ENCODE results near the gene PGD.

PGD gene

GRCh38 chr1:10450156-10450814, 51.4 kb downstream of the PGD start:
- Histone ChIP-seq H3K9me3 (ENCODE audit: control insufficient read depth, insufficient read depth, low read depth, low read length) (no peaks in the 10 kb centered on the region), H3K27ac (ENCODE audit: extremely low read depth, low read depth, low read length) (no peak overlapping the region), H3K4me3 (ENCODE audit: low read depth, low read length) (no peak overlapping the region), H3K4me1 (ENCODE audit: control insufficient read depth, insufficient read depth, low read length) (no peaks in the 10 kb centered on the region), H3K36me3 (ENCODE audit: control insufficient read depth in 2 of 2, insufficient read depth in 1 of 2, low read length in 2 of 2) (peaks cover 0 to 20% of the 10 kb centered on the region in 2 experiments; a peak in 2 of 3 replicates)
- ChIA-PET CTCF (interaction anchor here (1.2 kb wide), 1 partner anchor 44 kb away, joined by 4 read pairs; no protein-coding TSS in a partner anchor), POLR2A (interaction anchor here (1.0 to 1.1 kb wide), 2 partner anchors 8 to 9 kb away, joined by 3 to 6 read pairs; no protein-coding TSS in a partner anchor)
- TF ChIP-seq ZNF600 (tag by site-specific recombination; IDR thresholded peaks at IDR 0.05): 0 out of 2 replicates have a peak, but pooled peaks have one; percentile 21
- TF ChIP-seq ZNF529 (tag by site-specific recombination; IDR thresholded peaks at IDR 0.05; ENCODE audit: insufficient replicate concordance): no peak
- TF ChIP-seq ZNF132 (tag by site-specific recombination; IDR thresholded peaks at IDR 0.05; ENCODE audit: borderline replicate concordance): no peak
- TF ChIP-seq ZNF701 (tag by site-specific recombination; IDR thresholded peaks at IDR 0.05): no peak
- TF ChIP-seq ZNF580 (tag by site-specific recombination; IDR thresholded peaks at IDR 0.05): no peak
- no peak for TF ChIP-seq ZNF621 (tag by site-specific recombination; IDR thresholded peaks at IDR 0.05)

GRCh38 chr1:10450836-10451235, 52.0 kb downstream of the PGD start:
- TF ChIP-seq ZNF513 (tag by site-specific recombination; IDR thresholded peaks at IDR 0.05): no peak
- TF ChIP-seq ZNF37A (tag by site-specific recombination; IDR thresholded peaks at IDR 0.05): no peak
- TF ChIP-seq TRIM28 (IDR thresholded peaks at IDR 0.05; ENCODE audit: borderline replicate concordance, low read length): no peak
- TF ChIP-seq ZNF26 (tag by site-specific recombination; IDR thresholded peaks at IDR 0.05): no peak
- no peak for TF ChIP-seq ZNF221 (tag by site-specific recombination; IDR thresholded peaks at IDR 0.05; ENCODE audit: borderline replicate concordance)
- no peak for TF ChIP-seq ZNF701 (tag by site-specific recombination; IDR thresholded peaks at IDR 0.05)
- TF ChIP-seq MEIS1 (CRISPR knock-in tag; IDR thresholded peaks at IDR 0.05; ENCODE audit: borderline replicate concordance): no peak
- no peak for TF ChIP-seq ZNF157 (tag by site-specific recombination; IDR thresholded peaks at IDR 0.05)
- no peak for TF ChIP-seq ZBTB6 (tag by site-specific recombination; IDR thresholded peaks at IDR 0.05)
- no peak for TF ChIP-seq ZNF548 (tag by site-specific recombination; IDR thresholded peaks at IDR 0.05)
- Histone ChIP-seq H3K4me3 (ENCODE audit: low read depth, low read length) (no peak overlapping the region), H3K27ac (ENCODE audit: extremely low read depth, low read depth, low read length) (no peak overlapping the region; the same call in 1 of the 2 replicates), H3K4me1 (ENCODE audit: control insufficient read depth, insufficient read depth, low read length) (no peaks in the 10 kb centered on the region), H3K9me3 (ENCODE audit: control insufficient read depth, insufficient read depth, low read depth, low read length) (no peaks in the 10 kb centered on the region), H3K36me3 (ENCODE audit: control insufficient read depth in 2 of 2, insufficient read depth in 1 of 2, low read length in 2 of 2) (peaks cover 0 to 17% of the 10 kb centered on the region in 2 experiments; a peak in 2 of 3 replicates)
- ChIA-PET CTCF (no interaction called here), POLR2A (interaction anchor here (1.1 kb wide), 1 partner anchor 9 kb away, joined by 3 read pairs; no protein-coding TSS in a partner anchor)

GRCh38 chr1:10451287-10451686, 52.4 kb downstream of the PGD start:
- POLR2A ChIA-PET: no interaction called here
- Histone ChIP-seq H3K9me3 (ENCODE audit: control insufficient read depth, insufficient read depth, low read depth, low read length) (no peaks in the 10 kb centered on the region), H3K4me3 (ENCODE audit: low read depth, low read length) (no peak overlapping the region), H3K4me1 (ENCODE audit: control insufficient read depth, insufficient read depth, low read length) (no peaks in the 10 kb centered on the region), H3K27ac (ENCODE audit: extremely low read depth, low read depth, low read length) (no peak overlapping the region), H3K36me3 (ENCODE audit: control insufficient read depth in 2 of 2, insufficient read depth in 1 of 2, low read length in 2 of 2) (peaks cover 0 to 19% of the 10 kb centered on the region in 2 experiments; a peak in 2 of 3 replicates)
- no peak for TF ChIP-seq ZBTB6 (tag by site-specific recombination; IDR thresholded peaks at IDR 0.05)
- TF ChIP-seq ZNF335 (tag by site-specific recombination; conservative IDR thresholded peaks at IDR 0.05): no peak
- no peak for TF ChIP-seq ZNF394 (tag by site-specific recombination; IDR thresholded peaks at IDR 0.05; ENCODE audit: borderline replicate concordance)
- no peak for TF ChIP-seq ZNF416 (tag by site-specific recombination; IDR thresholded peaks at IDR 0.05)
- TF ChIP-seq ZNF792 (tag by site-specific recombination; IDR thresholded peaks at IDR 0.05): no peak
- no peak for TF ChIP-seq KLF16 (tag by site-specific recombination; IDR thresholded peaks at IDR 0.05)
- CTCF ChIA-PET: interaction anchor here (0.7 to 1.5 kb wide), 3 partner anchors 21 to 47 kb away, joined by 6 to 12 read pairs (median 8); partner anchors contain the start of gene CENPS
